ENCODE measurements around the gene XIAP.
A peak's percentile ranks its signal among the peaks of the same experiment; 100 is the strongest.

Gene XIAP

DNA sequence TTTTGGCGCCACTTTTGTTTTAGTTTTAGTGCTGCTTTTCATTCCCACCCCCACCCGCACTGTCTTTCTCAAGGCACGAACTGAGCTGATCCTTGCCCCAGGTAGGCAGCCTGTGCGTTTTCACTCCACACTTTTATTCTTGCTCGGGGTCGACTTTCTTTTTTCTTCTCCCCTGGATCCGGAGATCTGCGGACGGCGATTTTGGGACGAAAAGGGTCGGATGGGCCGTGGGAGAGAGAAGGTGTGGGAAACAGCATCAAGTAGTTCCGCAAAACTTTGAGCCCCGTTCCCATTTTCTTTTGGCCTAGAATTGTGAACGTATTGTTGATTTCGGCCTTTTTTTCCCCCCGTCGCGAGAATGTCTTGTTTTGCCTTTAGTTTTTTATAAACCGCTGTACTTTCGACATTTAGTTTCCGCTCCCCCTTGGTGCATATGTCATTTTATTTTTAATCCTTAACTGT lies 102.2 kb downstream of the XIAP start:
- no peaks in the 10 kb centered on the region for H3K36me3 ChIP-seq
- peak overlapping the region; percentile 97 for H3K27ac ChIP-seq
- H3K4me1 ChIP-seq (ENCODE audit: control insufficient read depth in 1 of 2, insufficient read depth in 1 of 2, low read depth in 1 of 2, low read length in 1 of 2), result peaks cover 11 to 31% of the 10 kb centered on the region in 2 experiments
- TF ChIP-seq, protein P1, sequence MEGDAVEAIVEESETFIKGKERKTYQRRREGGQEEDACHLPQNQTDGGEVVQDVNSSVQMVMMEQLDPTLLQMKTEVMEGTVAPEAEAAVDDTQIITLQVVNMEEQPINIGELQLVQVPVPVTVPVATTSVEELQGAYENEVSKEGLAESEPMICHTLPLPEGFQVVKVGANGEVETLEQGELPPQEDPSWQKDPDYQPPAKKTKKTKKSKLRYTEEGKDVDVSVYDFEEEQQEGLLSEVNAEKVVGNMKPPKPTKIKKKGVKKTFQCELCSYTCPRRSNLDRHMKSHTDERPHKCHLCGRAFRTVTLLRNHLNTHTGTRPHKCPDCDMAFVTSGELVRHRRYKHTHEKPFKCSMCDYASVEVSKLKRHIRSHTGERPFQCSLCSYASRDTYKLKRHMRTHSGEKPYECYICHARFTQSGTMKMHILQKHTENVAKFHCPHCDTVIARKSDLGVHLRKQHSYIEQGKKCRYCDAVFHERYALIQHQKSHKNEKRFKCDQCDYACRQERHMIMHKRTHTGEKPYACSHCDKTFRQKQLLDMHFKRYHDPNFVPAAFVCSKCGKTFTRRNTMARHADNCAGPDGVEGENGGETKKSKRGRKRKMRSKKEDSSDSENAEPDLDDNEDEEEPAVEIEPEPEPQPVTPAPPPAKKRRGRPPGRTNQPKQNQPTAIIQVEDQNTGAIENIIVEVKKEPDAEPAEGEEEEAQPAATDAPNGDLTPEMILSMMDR (IDR thresholded peaks at IDR 0.05), result no peak
- no peaks in the 10 kb centered on the region for H3K27me3 ChIP-seq
- peak overlapping the region; percentile 69 to 89 for H3K4me3 ChIP-seq (ENCODE audit: low read depth in 1 of 2, low read length in 1 of 2)
- H3K9me3 ChIP-seq, result no peaks in the 10 kb centered on the region

DNA sequence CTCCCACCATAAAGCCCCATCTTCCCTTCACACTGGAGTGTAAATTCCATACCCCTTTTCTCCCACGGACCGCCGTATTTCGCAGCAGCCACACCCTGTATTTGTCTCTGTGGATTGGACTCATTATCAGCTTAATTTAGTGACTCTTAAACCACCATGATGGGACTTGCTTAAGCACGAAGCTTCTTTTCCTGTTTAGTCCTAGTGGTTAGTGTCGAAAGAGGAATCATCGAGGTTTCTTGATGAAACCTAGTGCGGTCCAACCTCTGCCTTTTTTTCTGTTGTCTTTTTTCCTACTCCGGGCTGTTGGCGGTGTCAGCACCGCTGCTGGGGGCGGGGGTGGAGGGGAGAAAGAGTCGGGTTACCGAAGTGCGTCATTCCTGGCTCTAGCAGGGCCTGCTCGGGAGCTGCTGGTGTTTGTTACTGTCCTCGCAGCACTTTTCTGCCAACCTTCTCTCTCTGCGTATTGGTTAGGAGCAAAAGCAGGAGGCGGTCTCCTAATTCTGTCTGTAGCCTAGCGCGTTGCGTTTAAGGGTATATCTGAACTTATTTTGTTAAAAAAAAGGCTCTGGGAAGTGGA lies 103.0 kb downstream of the XIAP start:
- no peaks in the 10 kb centered on the region for H3K9me3 ChIP-seq
- no peaks in the 10 kb centered on the region for H3K36me3 ChIP-seq
- H3K4me3 ChIP-seq (ENCODE audit: low read depth in 1 of 2, low read length in 1 of 2), result peak overlapping the region; percentile 69 to 89
- H3K27me3 ChIP-seq, result no peaks in the 10 kb centered on the region
- peaks cover 11 to 31% of the 10 kb centered on the region in 2 experiments for H3K4me1 ChIP-seq (ENCODE audit: control insufficient read depth in 1 of 2, insufficient read depth in 1 of 2, low read depth in 1 of 2, low read length in 1 of 2)
- TF ChIP-seq, protein P1 (IDR thresholded peaks at IDR 0.05), result no peak
- H3K27ac ChIP-seq, result peak overlapping the region; percentile 97
